HAP-1 (cell line): Measurements from ENCODE around the gene GREB1.
A peak's percentile ranks its signal among the peaks of the same experiment; 100 is the strongest.

Source experiments
- DNase-seq, 2 experiments: peaks; one replicate each; pipeline ENCODE4 v3.0.0-alpha.2; 2016 to 2020; ENCODE audit warnings: low spot score in 2 of 2
- H3K27me3 ChIP-seq: fragments of 250-450 bp; sonication (Bioruptor Pico); 2 replicates; pipeline ENCODE4 v1.5.1; 2020; ENCODE audit warnings: low read depth, mild to moderate bottlenecking, moderate library complexity
- H3K36me3 ChIP-seq: fragments of 250-450 bp; sonication (Bioruptor Pico); replicated peaks from 2 replicates; pipeline ENCODE4 v1.5.1; 2020; ENCODE audit warnings: mild to moderate bottlenecking
- H3K4me1 ChIP-seq: fragments of 250-450 bp; sonication (Bioruptor Pico); 2 replicates; pipeline ENCODE4 v1.5.1; 2020; ENCODE audit warnings: mild to moderate bottlenecking
- H3K4me3 ChIP-seq: fragments of 250-450 bp; sonication (Bioruptor Pico); 2 replicates; pipeline ENCODE4 v1.5.1; 2020; ENCODE audit warnings: mild to moderate bottlenecking, moderate library complexity
- H3K9me3 ChIP-seq: fragments of 250-450 bp; sonication (Bioruptor Pico); 2 replicates; pipeline ENCODE4 v1.5.1; 2020; ENCODE audit warnings: mild to moderate bottlenecking, moderate library complexity
- in situ Hi-C: fragments of 300-500 bp; cut with MboI; formaldehyde crosslinking; loops from 3 replicates; pipeline ENCODE4 v1.14.3; 2020; ENCODE audit warnings: low sequenced_read_pairs, inconsistent platforms, mixed read lengths

GREB1 gene

DNA sequence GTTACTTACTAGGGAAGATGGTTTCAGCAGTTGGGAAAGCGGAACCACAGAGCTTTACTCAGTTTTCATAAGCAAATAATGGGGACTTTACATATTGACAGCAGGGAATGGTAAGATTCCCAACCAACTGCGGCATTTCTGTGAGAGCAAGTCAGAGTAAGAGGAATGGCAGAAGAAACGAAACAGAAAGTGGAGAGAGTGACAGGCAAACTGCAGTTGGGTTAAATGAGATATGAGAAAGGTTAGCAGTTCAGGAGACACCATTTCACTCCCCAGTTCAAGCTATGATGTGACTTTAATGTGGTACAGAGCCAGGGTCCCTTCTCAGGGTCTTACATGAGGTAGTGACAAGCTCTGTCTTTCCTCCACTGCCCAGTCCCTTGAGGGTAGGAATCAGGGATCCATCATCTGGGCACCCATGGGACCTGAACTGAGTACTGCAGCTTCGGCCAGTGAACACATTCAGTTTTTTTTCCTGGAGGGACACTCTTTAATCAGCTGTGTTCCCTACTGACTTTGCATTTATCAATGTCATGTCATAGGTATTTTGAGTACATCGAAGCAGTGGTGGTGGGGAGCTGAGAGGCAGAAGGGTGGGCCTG, 33.0 kb upstream of the GREB1 start:
- no peak for DNase-seq
- in situ Hi-C loops: no loop called here

DNA sequence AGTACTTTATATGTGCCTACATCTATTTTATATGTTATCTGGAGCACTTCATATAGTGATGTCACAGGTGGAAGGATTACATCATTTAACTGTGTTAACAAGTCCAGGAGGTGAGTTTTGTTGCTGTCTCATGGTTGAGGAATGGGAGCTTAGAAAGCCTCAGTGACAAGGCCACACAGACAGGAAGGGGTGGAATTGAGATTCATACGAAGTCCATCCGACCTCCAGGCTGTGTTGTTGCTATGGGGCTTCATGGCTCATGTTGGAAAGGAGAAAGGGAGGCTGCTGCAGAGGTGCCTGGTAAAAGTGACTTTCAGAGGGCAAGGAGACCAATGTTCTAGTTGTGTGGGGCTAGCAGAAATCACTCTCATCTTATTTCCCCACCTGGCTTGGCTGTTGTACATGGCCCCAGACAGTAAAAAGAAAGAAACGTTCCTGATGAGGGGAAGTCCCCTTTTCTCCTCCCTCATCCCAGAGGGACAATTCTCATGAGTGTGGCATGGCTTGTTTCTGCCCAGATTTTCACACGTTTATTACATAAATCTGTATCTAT, 31.0 kb upstream of the GREB1 start:
- no peaks in the 10 kb centered on the region; the same call in 1 of the 2 replicates for H3K27me3 ChIP-seq
- no peak overlapping the region for H3K4me3 ChIP-seq
- no peak for DNase-seq
- no peaks in the 10 kb centered on the region for H3K9me3 ChIP-seq
- in situ Hi-C loops: no loop called here
- no peaks in the 10 kb centered on the region for H3K36me3 ChIP-seq
- no peaks in the 10 kb centered on the region for H3K4me1 ChIP-seq

More for the DNA sequence above, 33.0 kb upstream of the GREB1 start:
- Histone ChIP-seq H3K36me3 (no peaks in the 10 kb centered on the region), H3K4me3 (no peak overlapping the region), H3K9me3 (no peaks in the 10 kb centered on the region), H3K27me3 (no peaks in the 10 kb centered on the region; the same call in 1 of the 2 replicates), H3K4me1 (no peaks in the 10 kb centered on the region)

DNA sequence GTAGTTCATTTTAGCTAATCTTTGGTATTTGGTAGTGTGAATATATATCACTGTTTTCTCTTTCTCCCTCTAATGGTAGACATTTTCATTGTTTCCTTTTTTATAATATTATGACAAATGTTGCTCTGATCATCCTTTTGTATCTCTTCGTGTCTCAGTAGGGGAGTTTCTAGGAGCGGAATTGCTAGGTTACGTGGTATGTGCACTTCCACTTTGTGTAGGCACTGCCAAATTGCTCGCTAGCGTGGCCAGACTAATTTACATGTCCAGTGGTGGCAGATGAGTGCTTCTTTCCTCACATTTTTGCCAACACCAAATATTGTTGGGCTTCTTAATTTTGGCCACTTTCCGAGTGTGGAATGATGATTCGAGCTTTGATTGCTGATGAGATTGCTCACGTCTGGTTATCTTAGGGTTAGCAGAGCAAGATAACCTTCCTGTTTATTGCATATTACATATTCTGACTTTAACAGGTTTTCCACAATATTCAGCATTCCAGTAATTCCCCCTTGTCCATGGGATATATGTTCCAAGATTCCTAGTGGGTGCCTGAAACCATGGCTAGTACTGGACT, 30.4 kb upstream of the GREB1 start:
- H3K9me3 ChIP-seq: no peaks in the 10 kb centered on the region
- H3K4me3 ChIP-seq: no peak overlapping the region
- no peaks in the 10 kb centered on the region for H3K4me1 ChIP-seq
- in situ Hi-C loops: no loop called here
- no peaks in the 10 kb centered on the region; the same call in 1 of the 2 replicates for H3K27me3 ChIP-seq
- H3K36me3 ChIP-seq: no peaks in the 10 kb centered on the region
- no peak for DNase-seq

DNA sequence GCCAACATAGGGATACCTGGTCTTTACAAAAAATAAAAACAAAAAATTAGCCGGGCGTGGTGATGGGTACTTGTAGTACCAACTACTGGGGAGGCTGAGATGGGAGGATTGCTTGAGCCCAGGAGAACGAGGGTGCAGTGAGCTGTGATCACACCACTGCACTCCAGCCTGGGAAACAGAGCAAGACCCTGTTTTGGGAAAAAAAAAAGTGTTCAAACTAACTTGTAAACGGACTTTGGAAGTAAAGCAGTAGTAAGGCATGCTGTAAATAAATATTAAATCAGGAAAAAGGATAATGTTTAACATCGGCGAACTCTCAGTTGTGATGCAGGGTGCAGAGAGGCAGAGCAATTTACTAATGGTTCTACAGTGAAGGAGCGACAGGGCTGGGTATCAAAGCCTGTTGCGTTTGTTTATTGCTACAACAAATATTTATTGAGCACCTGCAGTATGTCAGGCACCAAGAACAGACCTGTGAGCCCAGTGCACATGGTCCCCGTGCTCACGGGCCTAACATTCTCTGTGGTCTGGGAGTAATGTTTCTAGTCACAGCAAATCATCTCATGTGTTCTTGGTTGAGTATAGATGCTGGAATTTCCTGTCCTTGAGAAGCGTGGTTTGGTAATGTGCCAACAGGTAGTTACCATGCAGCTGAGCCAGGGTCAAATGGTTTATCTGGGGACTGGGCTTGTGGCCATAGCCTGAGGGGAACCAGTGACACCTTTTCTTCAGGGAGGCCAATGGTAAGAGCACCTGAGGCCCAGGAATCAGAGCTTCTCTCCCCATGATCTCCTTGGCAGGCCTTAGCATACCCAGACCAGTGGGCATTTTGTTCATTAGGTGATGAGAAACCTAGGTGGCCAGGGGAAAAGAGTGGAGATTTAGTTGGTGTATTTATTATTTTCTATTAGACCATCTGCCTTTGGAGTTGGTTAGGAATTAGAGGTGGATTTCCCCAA, 27.9 kb upstream of the GREB1 start:
- in situ Hi-C loops: no loop called here
- Histone ChIP-seq H3K36me3 (no peaks in the 10 kb centered on the region), H3K27me3 (no peaks in the 10 kb centered on the region), H3K9me3 (no peaks in the 10 kb centered on the region), H3K4me3 (no peak overlapping the region), H3K4me1 (no peaks in the 10 kb centered on the region)
- no peak for DNase-seq

DNA sequence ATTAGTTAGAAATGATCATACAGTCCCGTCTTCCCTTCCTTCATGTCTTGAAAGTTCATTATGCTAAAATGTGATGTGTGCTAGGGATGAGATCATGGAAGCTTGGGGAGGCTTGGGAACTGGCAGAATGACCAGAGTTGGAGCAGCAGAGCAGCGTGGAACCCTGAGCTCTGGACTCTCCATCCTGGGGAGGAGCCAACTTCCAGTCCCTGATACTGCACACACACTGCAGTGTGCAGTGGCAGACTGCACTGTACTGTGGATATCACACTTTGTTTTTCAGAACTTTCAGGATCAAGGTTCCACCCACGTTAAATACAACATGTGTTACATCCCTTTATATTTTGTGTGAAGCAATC, 27.3 kb upstream of the GREB1 start:
- Histone ChIP-seq H3K9me3 (no peaks in the 10 kb centered on the region), H3K36me3 (no peaks in the 10 kb centered on the region), H3K4me3 (no peak overlapping the region), H3K4me1 (no peaks in the 10 kb centered on the region), H3K27me3 (no peaks in the 10 kb centered on the region)
- in situ Hi-C loops: no loop called here
- DNase-seq: no peak

DNA sequence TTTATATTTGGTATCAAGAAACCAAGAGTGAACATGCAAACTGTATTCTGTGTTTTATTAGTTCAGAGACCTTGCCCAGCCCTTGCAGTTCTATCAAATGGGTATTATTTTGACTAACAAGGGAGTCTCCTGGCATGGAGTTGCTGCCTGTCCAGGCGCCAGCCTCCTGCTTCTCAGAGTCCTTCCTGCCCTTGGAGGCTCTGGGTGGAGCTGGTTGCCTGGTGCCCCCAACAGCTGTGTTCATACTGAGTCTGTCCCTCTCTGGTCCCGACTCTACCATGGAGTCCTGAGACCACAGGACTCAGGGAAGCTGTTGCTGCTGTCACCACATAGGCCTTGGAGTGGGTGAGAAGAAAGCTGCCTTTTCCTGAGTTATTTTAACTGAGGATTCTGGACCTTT, 26.3 kb upstream of the GREB1 start:
- no peak for DNase-seq
- Histone ChIP-seq H3K36me3 (no peaks in the 10 kb centered on the region), H3K9me3 (no peaks in the 10 kb centered on the region), H3K4me1 (no peaks in the 10 kb centered on the region), H3K4me3 (no peak overlapping the region), H3K27me3 (no peaks in the 10 kb centered on the region)
- in situ Hi-C loops: no loop called here

GRCh38 chr2:11508279-11508678, 25.6 kb upstream of the GREB1 start:
- in situ Hi-C loops: no loop called here
- H3K27me3 ChIP-seq: no peaks in the 10 kb centered on the region
- no peaks in the 10 kb centered on the region for H3K4me1 ChIP-seq
- H3K4me3 ChIP-seq: no peak overlapping the region
- H3K36me3 ChIP-seq: no peaks in the 10 kb centered on the region
- DNase-seq: no peak
- H3K9me3 ChIP-seq: no peaks in the 10 kb centered on the region

DNA sequence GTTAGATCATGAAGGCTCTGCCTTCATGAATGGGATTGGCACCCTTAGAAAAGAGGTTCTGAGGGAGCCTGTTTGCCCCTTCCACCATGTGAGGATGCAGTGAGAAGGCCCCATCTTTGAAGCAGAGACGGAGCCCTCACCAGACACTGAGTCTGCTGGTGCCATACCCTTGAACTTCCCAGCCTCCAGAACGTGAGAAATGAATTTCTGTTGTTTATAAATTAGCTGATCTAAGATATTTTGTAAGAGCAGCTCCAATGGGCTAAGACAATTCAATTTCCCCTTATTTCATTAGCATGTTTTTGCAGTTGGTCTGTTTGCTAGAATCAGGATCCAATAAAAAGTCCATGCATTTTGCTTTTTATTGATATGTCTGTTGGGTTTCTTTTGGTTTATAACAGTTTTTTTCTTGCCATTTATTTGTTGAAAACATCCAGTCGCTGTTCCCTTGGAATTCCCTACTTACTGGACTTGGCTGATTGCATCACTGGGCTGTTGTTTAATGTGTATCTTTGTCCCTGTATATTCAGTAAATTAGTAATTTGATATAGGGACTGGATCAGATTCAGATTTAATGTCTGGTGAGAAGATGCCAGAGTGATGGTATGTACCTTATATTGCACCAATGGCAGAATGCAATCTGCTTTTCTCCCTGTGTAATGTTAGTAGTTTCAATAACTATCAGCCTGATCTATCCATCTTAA, 24.0 kb upstream of the GREB1 start:
- H3K4me3 ChIP-seq: no peak overlapping the region
- H3K4me1 ChIP-seq: no peaks in the 10 kb centered on the region
- DNase-seq: no peak
- H3K36me3 ChIP-seq: no peaks in the 10 kb centered on the region
- in situ Hi-C loops: no loop called here
- H3K27me3 ChIP-seq: no peaks in the 10 kb centered on the region
- H3K9me3 ChIP-seq: no peaks in the 10 kb centered on the region

DNA sequence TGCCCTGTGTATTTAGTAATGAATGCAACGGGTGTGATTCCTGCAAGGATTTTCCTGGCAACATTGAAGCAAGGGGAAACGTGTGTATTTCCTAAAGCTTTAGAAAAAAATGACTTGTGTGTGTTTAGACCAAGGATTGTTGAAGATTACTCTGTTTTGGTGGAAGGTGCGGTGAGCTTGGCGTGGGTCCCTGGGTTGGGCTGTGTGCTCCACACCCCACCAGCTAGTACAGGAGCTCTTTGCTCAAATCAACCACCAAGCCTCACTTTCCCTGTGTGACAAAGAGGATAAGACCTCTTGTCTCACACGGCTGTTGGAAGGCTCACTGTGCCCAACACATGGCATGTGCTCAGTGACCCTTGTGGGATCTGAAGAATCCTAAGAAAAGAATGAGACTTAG, 21.4 kb upstream of the GREB1 start:
- no peaks in the 10 kb centered on the region for H3K4me1 ChIP-seq
- no peaks in the 10 kb centered on the region for H3K9me3 ChIP-seq
- H3K36me3 ChIP-seq: no peaks in the 10 kb centered on the region
- no peak for DNase-seq
- H3K27me3 ChIP-seq: no peaks in the 10 kb centered on the region
- H3K4me3 ChIP-seq: no peak overlapping the region
- in situ Hi-C loops: no loop called here

DNA sequence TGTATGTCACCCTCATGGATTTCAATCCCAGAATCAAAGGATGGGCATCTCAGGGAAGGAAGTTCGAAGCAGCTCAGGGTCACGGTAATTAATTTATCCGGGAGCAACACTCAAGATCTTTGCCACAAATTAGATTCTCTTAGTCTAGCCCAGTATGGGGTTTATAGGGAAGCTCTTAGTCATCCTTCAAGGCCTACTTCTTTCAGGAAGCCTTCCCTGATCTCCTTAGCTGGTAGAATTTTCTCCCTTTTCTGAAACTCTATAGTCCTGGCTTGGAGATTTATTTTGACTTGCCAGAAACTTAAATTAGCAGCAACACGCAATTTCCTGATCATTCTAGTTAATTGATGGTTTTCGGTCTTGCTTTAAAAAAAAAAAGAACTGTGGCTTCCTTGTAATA, 20.5 kb upstream of the GREB1 start:
- no peaks in the 10 kb centered on the region for H3K36me3 ChIP-seq
- no peak overlapping the region for H3K4me3 ChIP-seq
- no peaks in the 10 kb centered on the region for H3K27me3 ChIP-seq
- in situ Hi-C loops: no loop called here
- no peaks in the 10 kb centered on the region for H3K4me1 ChIP-seq
- no peaks in the 10 kb centered on the region for H3K9me3 ChIP-seq
- no peak for DNase-seq

- H3K4me3 ChIP-seq: no peak overlapping the region
- H3K27me3 ChIP-seq: no peaks in the 10 kb centered on the region
- no peaks in the 10 kb centered on the region for H3K36me3 ChIP-seq
- in situ Hi-C loops: no loop called here
- H3K4me1 ChIP-seq: no peaks in the 10 kb centered on the region
- H3K9me3 ChIP-seq: no peaks in the 10 kb centered on the region
- peak in 1 of 2 experiments; percentile 10 for DNase-seq
Measured at GRCh38 chr2:11514081-11514730, 19.6 kb upstream of the GREB1 start.

- H3K9me3 ChIP-seq: no peaks in the 10 kb centered on the region
Measured at GRCh38 chr2:11514904-11515303, 18.9 kb upstream of the GREB1 start.

GRCh38 chr2:11515490-11515981, 18.3 kb upstream of the GREB1 start:
- no peaks in the 10 kb centered on the region for H3K27me3 ChIP-seq
- H3K4me3 ChIP-seq: no peak overlapping the region
- H3K4me1 ChIP-seq: no peaks in the 10 kb centered on the region
- no peak for DNase-seq
- in situ Hi-C loops: no loop called here
- H3K9me3 ChIP-seq: no peaks in the 10 kb centered on the region
- no peaks in the 10 kb centered on the region for H3K36me3 ChIP-seq

More at GRCh38 chr2:11514904-11515303, 18.9 kb upstream of the GREB1 start:
- Histone ChIP-seq H3K36me3 (no peaks in the 10 kb centered on the region), H3K4me1 (no peaks in the 10 kb centered on the region), H3K4me3 (no peak overlapping the region), H3K27me3 (no peaks in the 10 kb centered on the region)
- in situ Hi-C loops: no loop called here
- no peak for DNase-seq
